Tibial artery (tissue), 4 donors: Measurements from ENCODE around the gene NCKAP5.

Experiments
- DNase-seq, 2 donors: peaks; one replicate each; pipeline ENCODE4 v3.0.0-alpha.2; 2019
- H3K27ac ChIP-seq, 2 donors: fragments of 200-600 bp; sonication (generic) in 1 of 2; 1 replicate in 1 of 2; 2 replicates in 1 of 2; pipeline ENCODE4 v1.5.1; 2018 to 2019; ENCODE audit warnings: mild to moderate bottlenecking in 1 of 2
- H3K27me3 ChIP-seq, 2 donors: fragments of 200-600 bp; sonication (generic) in 1 of 2; one replicate each; pipeline versions ENCODE4 v1.5.1 to v1.6.0; 2016 to 2019
- H3K36me3 ChIP-seq, 3 donors: fragments of 200-600 bp; sonication (generic) in 2 of 3; one replicate each; pipeline ENCODE4 v1.5.1; 2016 to 2019; ENCODE audit warnings: mild to moderate bottlenecking in 2 of 3
- H3K4me1 ChIP-seq, 4 donors: fragments of 200-600 bp; sonication (generic) in 2 of 4; 1 replicate in 3 of 4; 2 replicates in 1 of 4; pipeline ENCODE4 v1.5.1; 2016 to 2019
- H3K4me3 ChIP-seq, 2 donors: fragments of 200-600 bp; sonication (generic) in 1 of 2; 1 replicate in 1 of 2; 2 replicates in 1 of 2; pipeline ENCODE4 v1.5.1; 2018 to 2019; ENCODE audit warnings: mild to moderate bottlenecking in 2 of 2
- H3K9me3 ChIP-seq, 3 donors: fragments of 200-600 bp; sonication (generic) in 1 of 3; one replicate each; pipeline ENCODE4 v1.5.1; 2016 to 2019
- CTCF ChIP-seq, 2 experiments: fragments of 200-600 bp in 1 of 2; fragments of 450-650 bp in 1 of 2; IDR thresholded peaks; one replicate each; pipeline ENCODE4 v1.5.1; 2017 to 2019; ENCODE audit warnings: antibody characterized with exemption in 2 of 2, mild to moderate bottlenecking in 1 of 2, moderate library complexity in 1 of 2
- intact Hi-C: fragments of 100-400 bp; cut with DNase I; formaldehyde crosslinking; loops from one replicate; pipeline ENCODE4 v1.15.0; 2023; ENCODE audit warnings: low total_unique reads

The NCKAP5 gene

GRCh38 chr2:133124446-133124845, 443.8 kb downstream of the NCKAP5 start:
- no peak for DNase-seq
- no peaks in the 10 kb centered on the region for H3K36me3 ChIP-seq
- intact Hi-C loops = no loop called here
- no peaks in the 10 kb centered on the region for H3K4me1 ChIP-seq
- no peaks in the 10 kb centered on the region for H3K9me3 ChIP-seq
- no peak overlapping the region for H3K4me3 ChIP-seq
- no peak for TF ChIP-seq CTCF (IDR thresholded peaks at IDR 0.05)
- H3K27ac ChIP-seq = no peak overlapping the region
- no peaks in the 10 kb centered on the region for H3K27me3 ChIP-seq

- TF ChIP-seq CTCF (IDR thresholded peaks at IDR 0.05) = no peak
- intact Hi-C loops = no loop called here
- Histone ChIP-seq H3K27ac (no peak overlapping the region), H3K27me3 (no peaks in the 10 kb centered on the region), H3K36me3 (no peaks in the 10 kb centered on the region), H3K9me3 (no peaks in the 10 kb centered on the region), H3K4me1 (no peaks in the 10 kb centered on the region), H3K4me3 (no peak overlapping the region)
- DNase-seq = no peak
Observed at GRCh38 chr2:133123904-133124303, 444.4 kb downstream of the NCKAP5 start.

GRCh38 chr2:133123393-133123792, 444.9 kb downstream of the NCKAP5 start:
- no peak for TF ChIP-seq CTCF (IDR thresholded peaks at IDR 0.05)
- Histone ChIP-seq H3K36me3 (no peaks in the 10 kb centered on the region), H3K27ac (no peak overlapping the region), H3K9me3 (no peaks in the 10 kb centered on the region), H3K27me3 (no peaks in the 10 kb centered on the region), H3K4me1 (no peaks in the 10 kb centered on the region), H3K4me3 (no peak overlapping the region)
- DNase-seq = no peak
- intact Hi-C loops = no loop called here

GRCh38 chr2:133122529-133122928, 445.7 kb downstream of the NCKAP5 start:
- no peak overlapping the region for H3K27ac ChIP-seq
- H3K4me1 ChIP-seq = no peaks in the 10 kb centered on the region
- intact Hi-C loops = no loop called here
- TF ChIP-seq CTCF (IDR thresholded peaks at IDR 0.05) = no peak
- no peaks in the 10 kb centered on the region for H3K36me3 ChIP-seq
- no peak overlapping the region for H3K4me3 ChIP-seq
- no peaks in the 10 kb centered on the region for H3K9me3 ChIP-seq
- DNase-seq = no peak
- H3K27me3 ChIP-seq = no peaks in the 10 kb centered on the region

GRCh38 chr2:133120310-133120709, 448.0 kb downstream of the NCKAP5 start:
- no peak overlapping the region for H3K4me3 ChIP-seq
- H3K4me1 ChIP-seq = no peaks in the 10 kb centered on the region
- DNase-seq = no peak
- H3K9me3 ChIP-seq = no peaks in the 10 kb centered on the region
- no peak overlapping the region for H3K27ac ChIP-seq
- intact Hi-C loops = no loop called here
- H3K27me3 ChIP-seq = no peaks in the 10 kb centered on the region
- no peak for TF ChIP-seq CTCF (IDR thresholded peaks at IDR 0.05)
- H3K36me3 ChIP-seq = no peaks in the 10 kb centered on the region

- Histone ChIP-seq H3K36me3 (no peaks in the 10 kb centered on the region), H3K27me3 (no peaks in the 10 kb centered on the region), H3K4me1 (no peaks in the 10 kb centered on the region), H3K4me3 (no peak overlapping the region), H3K9me3 (no peaks in the 10 kb centered on the region), H3K27ac (no peak overlapping the region)
- DNase-seq = no peak
- intact Hi-C loops = no loop called here
- TF ChIP-seq CTCF (IDR thresholded peaks at IDR 0.05) = no peak
Observed at GRCh38 chr2:133110201-133110600, 458.1 kb downstream of the NCKAP5 start.
